GM21515 (cell line): ENCODE data around the gene EPHA5.

Experiments used
- ATAC-seq: cut with Tn5 transposase; IDR thresholded peaks from one replicate; pipeline ENCODE4 v1.9.1; 2021; ENCODE audit not compliant: unreplicated experiment

The EPHA5 gene

DNA sequence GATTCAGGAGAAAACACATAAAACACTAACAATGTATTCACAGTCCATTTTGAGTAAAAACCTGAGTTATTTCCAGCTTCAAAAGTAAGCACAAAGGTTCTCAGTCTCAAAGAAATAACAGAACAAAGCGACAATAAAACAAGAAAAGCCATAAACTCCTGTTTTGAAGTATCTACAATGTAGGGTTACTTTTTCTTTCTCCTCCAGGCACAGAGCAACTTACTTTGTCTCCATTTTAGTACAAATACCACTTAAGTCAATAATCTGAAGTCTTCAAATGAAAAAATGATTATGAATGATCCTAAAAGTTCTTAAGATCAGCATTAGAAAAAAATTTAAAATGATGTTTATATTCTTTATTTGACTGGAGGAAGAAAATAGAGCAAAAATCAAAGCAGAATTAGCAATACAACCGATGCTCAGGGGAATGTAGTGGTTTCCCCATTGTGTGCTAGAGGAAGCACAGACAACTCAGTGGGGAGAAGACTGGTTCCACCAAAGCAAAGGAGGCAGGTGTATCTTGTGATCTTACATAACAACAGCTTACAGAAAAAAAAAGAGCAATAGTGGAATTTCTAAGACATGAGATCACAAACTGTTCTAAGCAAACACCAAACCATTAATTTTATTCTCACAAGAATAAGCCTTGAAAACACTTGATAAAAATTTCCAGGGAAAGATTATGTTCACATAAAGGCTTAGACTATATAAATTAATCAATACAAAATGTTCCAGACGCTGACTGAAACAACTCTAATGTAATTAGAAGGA is 35.1 kb downstream of the EPHA5 start:
- ATAC-seq = no peak

DNA sequence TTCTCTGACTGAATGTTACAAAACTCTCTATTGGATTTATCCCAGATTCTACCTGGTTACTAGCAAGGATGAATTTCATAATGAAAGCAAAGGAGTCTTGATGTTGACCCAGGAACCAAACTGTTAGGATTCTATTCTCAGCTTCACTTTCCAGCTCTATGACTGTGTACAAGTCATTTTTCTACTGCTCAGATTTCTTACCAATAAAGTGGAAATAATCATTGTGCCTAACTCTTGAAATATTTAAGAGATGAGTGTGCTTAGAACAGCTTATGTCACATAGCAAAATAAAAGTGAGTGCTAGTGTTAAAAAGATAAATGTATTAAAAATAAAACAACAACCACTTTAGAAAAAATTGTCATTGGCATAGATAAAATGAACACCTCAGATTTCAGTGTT is 45.6 kb downstream of the EPHA5 start:
- ATAC-seq = no peak

DNA sequence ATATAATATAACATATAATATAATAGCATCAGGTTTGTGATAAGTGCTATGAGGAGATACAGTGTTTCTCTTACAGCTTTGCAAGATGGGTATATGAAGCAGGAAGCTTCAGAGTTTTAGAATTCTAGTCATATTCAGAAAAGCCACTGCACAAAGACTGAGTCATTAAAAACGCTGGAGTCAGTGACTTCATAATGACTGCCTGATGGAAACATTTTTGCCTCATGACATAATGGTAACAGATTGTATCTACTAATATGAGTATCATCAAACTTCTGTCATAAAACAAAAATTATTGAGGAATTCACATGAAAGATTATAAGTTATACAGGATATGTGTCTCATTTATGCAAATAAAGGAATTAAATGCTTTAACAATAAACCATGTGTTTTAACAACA is 46.8 kb downstream of the EPHA5 start:
- no peak for ATAC-seq

- ATAC-seq = no peak
Measured at GRCh38 chr4:65617416-65617815, 52.9 kb downstream of the EPHA5 start.

DNA sequence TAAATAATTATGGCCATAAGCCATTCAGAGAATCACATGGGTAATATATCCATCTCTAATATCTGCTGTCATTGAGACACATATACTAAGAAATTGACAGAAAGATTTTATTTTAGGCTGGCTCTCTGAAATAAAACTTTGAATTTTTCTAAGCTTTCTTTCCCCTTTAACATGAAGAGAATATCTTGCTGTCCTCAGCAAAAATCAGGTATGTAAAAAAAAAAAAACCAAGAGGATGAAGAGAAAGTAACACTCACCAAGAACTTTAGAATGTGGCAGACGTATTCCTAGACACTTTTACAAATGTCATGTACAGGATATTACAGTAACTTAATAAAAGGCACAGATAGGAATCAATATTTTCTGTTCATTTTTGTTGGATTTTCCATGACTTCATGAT is 65.8 kb downstream of the EPHA5 start:
- ATAC-seq = no peak

DNA sequence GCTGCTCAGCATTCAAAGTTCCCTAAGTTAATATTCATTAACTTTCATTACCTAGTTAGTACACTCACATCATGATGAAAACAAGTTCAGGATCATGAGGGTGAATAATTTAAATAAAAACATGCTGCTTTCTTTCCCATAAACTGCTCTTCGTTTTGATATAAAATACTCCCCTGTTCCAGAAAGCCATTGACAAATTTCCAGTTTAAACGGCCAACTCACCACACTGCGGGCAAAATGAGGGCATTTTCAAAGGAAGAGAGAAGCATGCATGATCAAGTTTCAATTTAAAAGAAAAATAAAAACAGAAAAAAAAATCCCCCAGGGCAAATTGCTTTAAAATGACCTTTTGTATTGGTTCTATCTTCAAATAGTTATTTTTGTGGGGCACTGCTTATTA is 69.6 kb downstream of the EPHA5 start:
- no peak for ATAC-seq

DNA sequence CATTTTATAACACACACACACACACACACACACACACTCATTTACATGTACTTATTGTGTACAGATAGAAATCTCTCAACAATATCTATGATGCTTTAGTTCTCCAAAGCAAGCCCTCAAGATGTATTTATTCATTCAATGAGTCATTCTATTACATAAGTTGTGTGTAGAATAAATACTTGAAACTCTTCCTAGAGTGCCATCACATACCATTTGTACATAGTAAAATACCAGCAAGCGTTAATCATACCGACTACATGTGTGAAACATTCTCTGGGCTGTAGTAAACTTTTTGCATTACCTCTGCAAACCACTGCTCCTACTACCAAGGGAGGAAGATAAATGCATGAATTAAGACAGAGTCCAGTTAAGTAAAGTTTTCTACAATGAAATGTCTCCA is 70.9 kb downstream of the EPHA5 start:
- no peak for ATAC-seq

DNA sequence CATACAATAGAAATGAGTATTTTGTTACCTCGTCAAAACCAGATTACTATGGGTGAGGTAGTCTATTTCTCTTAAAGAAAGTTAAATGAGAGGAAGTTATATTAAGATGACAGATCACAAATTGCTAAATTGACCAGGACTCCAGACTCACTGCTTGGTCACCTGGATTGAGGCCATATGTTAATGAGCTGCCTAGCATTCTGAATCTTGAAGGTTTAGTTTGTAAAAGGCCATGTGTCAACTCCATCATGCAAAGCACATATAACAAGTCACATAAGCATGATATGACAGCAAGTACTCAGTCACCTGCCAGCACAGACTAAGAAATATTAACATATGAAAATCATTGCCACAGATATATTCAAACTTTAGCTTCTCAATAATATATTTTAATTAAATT is 72.6 kb downstream of the EPHA5 start:
- ATAC-seq = no peak

- ATAC-seq = no peak
Measured at GRCh38 chr4:65592089-65592488, 78.2 kb downstream of the EPHA5 start.

DNA sequence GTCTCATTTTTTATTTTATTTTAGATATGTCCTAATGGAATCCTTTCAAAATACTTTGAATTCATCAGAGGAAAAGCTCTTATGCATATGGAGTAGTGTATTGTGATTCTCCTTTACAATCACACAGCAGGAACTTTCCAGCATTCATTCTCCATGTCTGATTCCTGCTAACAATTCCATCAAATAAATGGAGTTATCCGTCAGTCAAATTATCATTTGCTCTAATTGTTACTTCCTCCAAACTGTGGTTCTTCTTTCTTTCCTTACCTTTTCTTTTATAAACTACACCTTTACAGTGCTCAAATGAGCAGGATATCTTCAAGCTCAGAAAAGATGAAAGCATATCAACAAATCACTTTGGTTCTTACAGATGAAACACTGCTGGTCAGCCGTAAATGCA is 80.4 kb downstream of the EPHA5 start:
- no peak for ATAC-seq

DNA sequence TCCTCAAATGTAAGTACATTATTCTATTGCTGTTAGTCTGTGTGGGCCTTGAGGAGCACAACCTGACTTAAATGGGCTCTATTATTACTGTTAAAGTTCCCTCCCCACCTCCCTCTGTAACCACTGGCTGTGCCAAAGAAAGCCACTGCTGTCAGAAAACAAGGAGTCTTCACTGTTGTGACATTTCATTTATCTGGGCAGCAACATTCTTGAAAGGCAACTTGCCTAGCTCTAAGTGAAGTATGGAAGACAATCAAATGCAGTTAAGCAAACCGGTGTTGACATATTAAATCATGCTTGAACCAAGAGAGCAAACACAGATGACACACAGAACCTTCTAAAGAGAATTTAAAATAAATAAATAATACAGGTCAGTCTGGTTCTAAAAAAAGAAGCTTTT is 81.0 kb downstream of the EPHA5 start:
- no peak for ATAC-seq

- no peak for ATAC-seq
Measured at GRCh38 chr4:65580551-65580950, 89.7 kb downstream of the EPHA5 start.

GRCh38 chr4:65566473-65566872 is 103.8 kb downstream of the EPHA5 start:
- no peak for ATAC-seq

GRCh38 chr4:65561164-65561563 is 109.1 kb downstream of the EPHA5 start:
- ATAC-seq = no peak

- no peak for ATAC-seq
Measured at GRCh38 chr4:65559270-65559669, 111.0 kb downstream of the EPHA5 start.

- no peak for ATAC-seq
Measured at GRCh38 chr4:65552057-65552456, 118.2 kb downstream of the EPHA5 start.

DNA sequence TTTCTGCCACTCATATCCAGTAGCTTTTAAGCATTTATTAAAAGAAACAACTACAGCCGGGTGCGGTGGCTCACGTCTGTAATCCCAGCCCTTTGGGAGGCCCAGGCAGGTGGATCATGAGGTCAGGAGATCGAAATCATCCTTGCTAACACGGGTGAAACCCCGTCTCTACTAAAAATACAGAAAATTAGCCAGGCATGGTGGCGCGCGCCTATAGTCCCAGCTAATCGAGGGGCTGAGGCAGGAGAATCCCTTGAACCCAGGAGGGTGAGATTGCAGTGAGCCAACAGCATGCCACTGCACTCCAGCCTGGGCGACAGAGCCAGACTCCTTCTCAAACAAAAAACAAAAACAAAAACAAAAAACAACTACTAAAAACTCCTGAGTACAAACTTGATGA is 119.8 kb downstream of the EPHA5 start:
- ATAC-seq = no peak

GRCh38 chr4:65546882-65547416 is 123.3 kb downstream of the EPHA5 start:
- no peak for ATAC-seq

DNA sequence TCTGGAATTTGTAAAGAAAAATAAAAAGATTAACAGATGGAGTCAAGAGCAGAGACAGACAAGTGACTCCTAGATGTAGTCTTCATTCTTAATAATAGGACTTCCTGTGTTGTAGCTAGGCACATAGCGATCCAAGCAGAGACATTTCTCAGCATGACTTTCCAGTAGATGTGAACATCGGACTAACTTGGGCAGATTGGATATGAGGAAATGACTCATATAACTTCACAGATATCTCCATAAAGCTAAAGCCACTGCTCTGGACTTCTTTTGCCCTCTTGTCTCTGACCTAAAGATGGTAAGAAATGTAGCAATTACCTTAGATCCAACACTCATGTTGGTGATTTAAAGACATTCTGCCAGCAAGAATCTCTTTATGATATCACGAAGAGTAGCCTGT is 131.7 kb downstream of the EPHA5 start:
- no peak for ATAC-seq

DNA sequence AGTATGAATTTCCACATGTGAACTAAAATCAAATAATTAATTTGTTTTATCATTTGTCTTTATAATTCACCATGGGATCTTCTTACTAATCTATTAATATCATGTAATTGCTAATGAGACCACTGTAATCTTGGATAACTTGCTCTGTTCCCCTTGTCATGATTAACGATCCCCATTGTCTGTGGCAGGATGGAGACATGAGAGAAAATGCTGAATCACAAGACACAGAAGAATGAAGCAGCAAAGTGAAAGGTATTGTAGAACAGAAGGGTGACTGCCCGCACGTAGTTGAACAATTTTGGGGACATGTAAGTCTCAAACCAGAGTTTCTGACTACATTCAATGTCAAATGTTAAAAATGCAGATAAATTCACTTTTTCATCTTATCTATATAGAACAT is 135.2 kb downstream of the EPHA5 start:
- ATAC-seq = no peak

- no peak for ATAC-seq
Measured at GRCh38 chr4:65521666-65522065, 148.6 kb downstream of the EPHA5 start.

GRCh38 chr4:65515646-65516045 is 154.6 kb downstream of the EPHA5 start:
- no peak for ATAC-seq

DNA sequence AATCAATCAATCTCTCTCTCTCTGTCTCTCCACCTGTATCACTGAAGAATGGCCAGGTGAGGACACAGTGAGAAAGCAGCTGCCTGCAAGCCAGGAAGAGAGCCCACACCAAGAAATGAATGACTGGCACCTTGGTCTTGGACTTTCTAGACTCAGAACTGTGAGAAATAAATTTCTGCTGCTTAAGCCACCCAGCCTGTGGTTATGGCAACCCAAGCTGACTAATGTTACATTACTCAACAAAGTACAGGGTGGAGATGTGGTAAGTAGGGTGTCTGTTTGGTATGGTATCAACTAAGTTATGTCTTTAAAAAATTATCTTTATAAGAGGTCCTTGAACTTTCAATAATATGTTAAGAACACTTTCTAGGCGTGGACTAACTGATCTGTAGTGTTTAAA is 159.3 kb downstream of the EPHA5 start:
- ATAC-seq = no peak
